HG02943 (cell line): Measurements from ENCODE around the gene BCAS1.
A peak's percentile ranks its signal among the peaks of the same experiment; 100 is the strongest.

Experiments used
- ATAC-seq: cut with Tn5 transposase; IDR thresholded peaks from one replicate; pipeline ENCODE4 v1.9.1; 2021; ENCODE audit warnings: mild to moderate bottlenecking, low read depth, moderate library complexity; ENCODE audit not compliant: unreplicated experiment

BCAS1 gene

GRCh38 chr20:54103762-54104600 is 33.6 kb upstream of the BCAS1 start:
- no peak for ATAC-seq

DNA sequence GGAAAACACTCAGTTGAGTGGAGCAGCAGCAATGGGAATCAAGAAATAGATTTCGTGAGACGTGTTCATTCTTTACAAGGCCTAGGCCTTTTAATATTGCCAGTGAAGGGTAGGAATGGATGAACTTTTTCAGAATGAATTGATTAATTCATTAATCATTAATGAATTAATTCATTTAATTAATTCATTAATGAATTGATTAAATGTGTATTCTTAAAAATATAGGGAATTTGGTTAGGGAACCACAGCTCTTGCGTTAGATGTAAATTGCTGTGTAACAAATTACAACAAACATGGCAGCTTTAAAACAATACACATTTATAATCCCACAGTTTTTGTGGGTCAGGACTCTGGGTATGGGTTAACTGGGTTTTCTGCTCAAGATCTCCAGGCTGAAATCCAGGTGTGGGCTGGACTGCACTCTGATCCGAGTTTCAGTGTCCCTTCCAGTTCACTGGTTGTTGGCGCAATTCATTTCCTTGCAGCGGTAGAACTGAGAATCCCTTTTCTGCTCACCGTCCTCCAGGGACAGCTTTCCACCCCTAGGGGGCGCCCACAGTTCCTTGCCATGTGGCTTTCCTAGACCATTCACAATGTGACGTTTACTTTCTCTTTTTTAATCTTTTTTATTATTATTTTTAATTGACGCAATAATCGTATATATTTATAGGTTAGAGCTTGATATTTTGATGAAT is 32.8 kb upstream of the BCAS1 start:
- peak; percentile 77 for ATAC-seq

DNA sequence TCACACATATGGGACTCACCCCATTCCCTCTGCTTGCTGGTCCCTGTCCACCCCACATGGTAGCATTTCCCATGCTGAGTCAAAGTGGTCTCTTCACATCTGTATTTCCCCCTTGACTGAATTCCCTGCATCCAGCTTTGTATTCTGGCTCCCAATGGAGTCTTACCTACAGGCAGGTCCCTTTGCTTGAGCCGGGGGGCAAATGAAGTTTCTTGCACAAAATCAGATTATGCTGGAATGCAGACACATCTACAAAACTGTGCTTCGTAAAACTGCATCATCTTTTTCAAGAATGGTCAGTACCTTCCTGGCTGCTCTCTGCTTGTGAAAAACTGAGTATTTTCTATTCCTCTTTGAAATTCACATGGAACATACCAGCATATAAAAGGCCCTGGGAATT is 32.1 kb upstream of the BCAS1 start:
- no peak for ATAC-seq

DNA sequence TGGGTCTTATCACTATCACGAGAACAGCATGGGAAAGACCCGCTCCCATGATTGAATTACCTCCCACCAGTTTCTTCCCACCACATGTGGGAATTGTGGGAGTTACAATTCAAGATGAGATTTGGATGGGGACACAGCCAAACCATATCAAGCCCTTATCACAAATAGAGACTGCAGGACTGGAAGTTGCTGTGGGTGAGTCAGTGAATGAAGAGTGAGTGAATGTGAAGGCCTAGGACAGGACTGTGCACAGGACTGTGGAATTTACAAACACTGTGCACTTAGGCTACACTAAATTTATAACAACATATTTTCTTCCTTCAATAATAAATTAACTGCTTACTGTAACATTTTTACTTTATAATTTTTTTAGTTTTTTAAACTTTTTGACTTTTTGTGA is 30.2 kb upstream of the BCAS1 start:
- no peak for ATAC-seq

- ATAC-seq: no peak
These were observed 29.5 kb upstream of the BCAS1 start for GRCh38 chr20:54099894-54100293.

DNA sequence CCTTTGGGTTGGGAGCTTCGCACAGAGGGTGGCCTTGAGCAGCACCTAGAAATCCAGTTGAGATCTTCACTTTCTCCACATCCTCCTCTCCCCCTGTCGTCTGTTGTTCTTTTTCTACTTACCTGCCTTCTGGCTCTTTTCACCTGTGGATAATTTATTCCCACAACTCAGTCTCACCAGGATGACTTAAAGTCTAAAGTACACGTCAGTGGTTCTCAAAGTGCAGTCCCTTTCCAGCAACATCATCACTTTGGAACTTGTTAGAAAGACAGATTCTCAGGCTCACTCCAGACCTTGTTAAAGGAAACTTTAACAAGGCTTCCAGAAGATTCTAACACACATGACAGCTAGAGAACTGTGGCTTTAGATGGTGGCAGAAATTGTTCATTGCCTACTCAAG is 27.7 kb upstream of the BCAS1 start:
- ATAC-seq: no peak

DNA sequence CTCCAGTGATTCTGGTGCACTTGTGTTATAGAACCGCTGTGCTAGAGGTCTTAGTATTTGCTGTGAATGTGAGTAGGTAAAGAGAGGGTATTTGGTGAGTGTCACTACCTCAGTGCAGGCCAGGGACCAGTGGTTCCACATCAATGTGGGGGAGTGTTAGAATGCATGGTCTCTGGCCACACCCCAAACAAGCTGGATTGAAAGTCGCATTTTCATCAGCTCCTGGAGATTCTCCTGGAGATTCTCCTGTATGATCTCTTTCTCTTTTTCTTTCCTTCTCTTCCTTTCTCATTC is 26.8 kb upstream of the BCAS1 start:
- ATAC-seq: no peak

DNA sequence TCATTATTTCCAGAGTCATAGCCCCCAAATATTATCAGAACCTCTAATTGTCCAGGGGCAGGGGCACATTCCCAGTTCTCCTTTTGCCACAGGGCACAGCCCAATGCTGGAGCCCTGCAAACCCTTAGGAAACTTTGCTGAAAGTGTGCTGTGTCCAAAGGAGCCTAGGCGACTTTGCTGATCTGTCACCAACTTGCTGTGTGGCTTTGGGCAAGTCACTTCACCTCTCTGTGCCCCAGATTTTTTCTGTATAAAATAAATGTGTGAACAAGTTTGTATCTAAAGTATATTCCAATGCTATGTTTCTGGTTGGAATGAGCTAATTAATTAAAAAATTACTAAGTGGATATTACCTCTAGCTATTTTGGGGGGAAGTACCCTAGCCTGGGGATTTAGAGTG is 25.4 kb upstream of the BCAS1 start:
- no peak for ATAC-seq

DNA sequence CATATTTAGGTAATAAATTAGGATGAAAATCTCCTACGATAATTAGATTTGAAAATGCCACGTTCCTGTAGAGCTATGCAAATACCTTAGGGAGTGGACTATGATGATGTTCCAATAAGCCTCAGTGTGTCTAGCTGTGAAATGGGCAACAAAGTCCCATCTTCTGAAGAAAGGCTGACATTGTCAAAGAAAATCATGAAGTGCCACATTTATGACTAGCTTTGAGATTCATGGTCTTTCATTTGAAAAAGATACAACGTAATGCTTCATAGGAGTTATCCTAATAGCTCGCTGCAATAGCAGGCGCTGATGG is 23.8 kb upstream of the BCAS1 start:
- no peak for ATAC-seq

DNA sequence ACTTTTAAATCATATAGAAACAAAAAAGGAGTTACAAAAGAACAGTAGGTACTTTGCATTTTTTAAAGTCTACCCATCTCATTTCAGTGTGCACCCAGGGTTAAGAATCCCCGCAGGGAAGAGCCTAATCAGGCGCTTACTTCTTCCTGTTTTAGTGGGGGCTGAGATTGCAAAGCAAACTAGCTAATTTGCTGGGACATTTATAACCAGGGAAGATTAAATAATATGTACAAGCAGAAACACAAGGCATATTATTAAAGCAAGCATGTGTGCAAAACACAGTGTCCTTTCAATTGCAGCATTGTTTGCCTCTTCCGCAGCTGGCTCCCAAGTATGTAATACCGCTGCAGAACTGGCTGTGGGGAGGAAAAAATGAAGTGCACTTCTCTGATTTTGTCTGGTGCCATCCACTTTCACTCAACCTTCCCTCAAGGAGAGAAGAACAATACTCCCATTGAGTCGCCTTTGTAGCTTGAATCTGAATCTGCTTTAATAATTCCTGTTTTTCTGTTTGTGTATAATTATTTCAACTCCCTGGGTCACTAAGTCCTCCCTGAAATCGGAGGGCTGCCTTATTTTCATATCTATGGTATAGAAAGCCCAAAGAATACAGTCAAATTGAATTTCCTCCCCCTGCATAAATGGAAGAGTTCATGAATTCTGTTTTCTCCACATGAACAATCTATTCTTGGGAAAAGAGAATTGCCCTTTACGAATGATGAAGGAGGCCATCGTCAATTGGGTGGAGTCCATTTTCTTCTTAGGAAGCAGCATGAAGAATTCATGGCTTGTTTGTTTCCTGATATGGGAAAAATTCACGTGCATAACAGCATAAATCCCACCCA is 23.3 kb upstream of the BCAS1 start:
- no peak for ATAC-seq

- ATAC-seq: no peak
These were observed 21.6 kb upstream of the BCAS1 start for GRCh38 chr20:54092021-54092420.

DNA sequence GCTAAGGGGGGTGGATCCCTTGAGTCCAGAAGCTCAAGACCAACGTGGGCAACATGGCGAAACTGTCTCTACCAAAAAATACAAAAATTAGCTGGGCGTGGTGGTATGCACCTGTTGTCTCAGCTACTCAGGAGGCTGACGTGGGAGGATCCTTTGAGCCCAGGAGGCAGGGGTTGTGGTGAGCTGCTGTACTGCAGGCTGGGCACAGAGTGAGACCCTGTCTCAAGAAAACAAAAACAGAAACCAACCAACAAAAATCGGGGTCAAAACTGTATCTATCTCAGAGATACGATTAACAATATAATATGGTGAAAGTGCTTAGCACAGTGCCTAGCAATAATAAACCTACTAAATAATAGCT is 20.7 kb upstream of the BCAS1 start:
- no peak for ATAC-seq

DNA sequence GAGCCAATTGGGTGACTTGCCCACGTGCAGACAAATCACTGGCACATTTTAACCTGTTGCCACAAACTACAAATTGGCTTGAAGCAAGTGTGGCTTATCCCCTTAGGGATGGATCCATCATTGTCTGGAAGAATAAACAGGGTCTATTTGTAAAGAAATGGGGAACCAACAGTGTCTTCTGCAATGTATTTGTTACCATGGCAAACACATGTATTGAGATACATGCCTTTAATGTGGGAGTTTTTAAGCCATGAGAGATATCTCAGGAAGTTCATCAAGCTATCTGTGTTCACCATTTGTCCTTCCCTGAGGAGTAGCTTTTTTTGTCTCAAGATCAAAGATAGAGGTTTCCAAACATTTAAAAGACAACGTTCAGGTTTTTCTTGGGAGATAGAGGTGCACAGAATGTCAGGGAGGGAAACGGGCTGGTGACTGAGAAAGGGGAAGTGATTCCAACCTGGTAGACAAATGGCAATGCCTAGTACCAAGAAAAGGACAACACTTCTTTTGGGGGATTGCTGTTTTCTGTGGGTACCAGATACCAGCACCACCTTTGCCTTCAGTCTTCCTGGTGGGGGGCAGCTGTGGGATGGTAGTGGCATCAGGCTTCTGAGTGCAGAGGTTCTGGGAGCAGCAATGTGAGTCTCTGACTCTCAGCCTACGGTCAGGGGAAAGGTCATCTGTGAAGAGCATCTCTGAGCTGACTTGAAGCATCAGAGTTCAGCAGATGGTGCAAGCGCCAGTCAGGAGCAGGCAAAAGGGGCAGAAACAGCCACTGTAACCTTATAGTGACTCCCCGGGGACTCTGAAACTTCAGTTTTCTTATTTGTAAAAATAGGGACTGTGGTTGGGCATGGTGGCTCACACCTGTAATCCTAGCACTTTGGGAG is 20.1 kb upstream of the BCAS1 start:
- no peak for ATAC-seq

GRCh38 chr20:54088430-54088829 is 18.0 kb upstream of the BCAS1 start:
- no peak for ATAC-seq

DNA sequence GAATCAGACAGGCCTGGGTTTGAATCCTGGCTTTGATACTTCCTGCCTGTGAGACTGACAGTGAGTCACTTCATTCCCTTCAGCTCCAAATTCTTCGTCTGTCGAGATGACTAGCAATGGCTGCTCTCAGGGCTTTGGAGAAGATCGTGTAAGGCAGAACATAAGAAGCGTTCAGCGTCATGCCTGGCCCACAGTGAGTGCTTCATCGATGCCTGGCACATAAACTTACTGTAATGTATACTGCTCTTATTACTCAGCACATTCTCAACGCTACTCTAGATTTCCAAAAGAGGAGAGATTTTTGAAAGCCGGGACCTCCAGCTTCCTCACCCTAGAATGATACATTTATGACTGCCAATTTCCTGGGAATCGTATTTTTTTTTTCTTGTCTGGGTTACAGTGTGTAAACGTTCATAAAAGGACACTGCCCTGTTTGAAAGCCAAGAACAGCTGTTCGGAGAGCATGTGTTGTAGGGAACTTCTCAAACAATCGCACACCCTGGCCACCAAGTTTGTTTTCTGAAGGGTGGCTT is 16.2 kb upstream of the BCAS1 start:
- ATAC-seq: no peak

DNA sequence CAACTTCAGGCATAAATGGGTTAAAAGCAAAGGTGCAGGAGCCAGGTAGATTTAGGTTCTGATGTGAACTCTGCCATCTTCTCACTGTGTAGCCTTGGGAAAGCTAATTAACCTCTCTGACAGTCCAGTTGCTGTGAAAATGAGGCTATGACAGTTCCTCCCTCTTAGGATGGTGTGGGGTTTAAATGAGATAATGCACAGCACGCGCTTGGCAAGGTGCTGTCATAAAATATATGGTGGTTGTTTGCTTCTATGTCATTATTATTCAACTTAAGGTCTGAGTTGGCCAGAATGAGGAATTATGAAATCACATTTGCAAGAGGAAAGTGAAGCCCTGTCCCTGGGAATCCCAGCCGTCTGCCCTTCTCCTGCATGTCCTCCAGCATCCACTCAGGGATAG is 15.5 kb upstream of the BCAS1 start:
- no peak for ATAC-seq

GRCh38 chr20:54085425-54085824 is 15.0 kb upstream of the BCAS1 start:
- no peak for ATAC-seq

DNA sequence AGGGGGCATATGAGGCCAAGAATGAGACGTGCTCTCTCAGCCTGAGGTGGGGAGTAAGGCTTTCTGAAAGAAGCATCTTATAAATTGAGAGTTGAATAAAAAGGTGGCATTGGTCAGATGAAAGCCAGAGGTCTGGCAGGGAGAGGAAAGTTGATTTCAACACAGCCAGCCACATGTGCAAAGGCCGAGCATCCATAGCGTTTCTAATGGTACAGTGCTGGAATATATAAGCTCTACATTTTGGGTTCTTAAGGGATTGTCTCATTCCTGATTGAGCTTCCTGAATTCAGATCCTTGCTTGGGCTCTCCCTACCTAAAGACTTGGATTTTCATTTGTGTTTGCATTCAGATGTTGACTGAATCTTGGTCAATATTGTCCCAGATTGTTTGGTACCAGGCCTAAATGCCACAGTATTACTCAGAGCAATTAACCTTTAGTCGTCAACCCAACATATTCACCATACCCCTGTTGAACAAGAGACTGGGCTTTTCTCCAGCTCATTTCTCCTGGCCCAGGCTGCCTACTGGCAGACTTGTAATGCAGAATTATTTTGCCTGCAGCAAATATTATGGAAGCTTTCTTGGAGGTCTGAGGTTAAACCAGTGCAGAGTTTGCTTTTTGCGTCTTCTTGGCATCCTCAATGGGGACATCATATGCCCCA is 14.5 kb upstream of the BCAS1 start:
- no peak for ATAC-seq

DNA sequence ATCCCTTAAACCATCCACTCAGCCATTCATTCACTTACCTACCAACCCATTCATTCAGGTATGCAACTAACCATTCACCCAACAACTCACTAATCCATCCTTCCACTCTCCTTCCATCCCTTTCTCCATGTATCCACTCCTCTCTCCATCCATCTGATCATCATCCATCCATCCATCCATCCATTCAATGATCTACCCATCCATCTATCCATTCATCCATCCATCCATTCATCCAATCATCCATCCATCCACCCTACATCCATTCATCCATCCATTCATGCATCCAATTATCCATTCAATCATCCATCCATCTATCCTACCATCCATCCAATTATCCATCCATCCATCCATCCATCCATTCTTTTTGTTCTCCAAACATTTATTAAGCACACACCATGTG is 13.8 kb upstream of the BCAS1 start:
- no peak for ATAC-seq

- no peak for ATAC-seq
These were observed 13.1 kb upstream of the BCAS1 start for GRCh38 chr20:54083459-54083858.
